WI38 (cell line): ENCODE results near the gene NUP43.
"Not testable (repeated sequence)": the region's sequence is repeated elsewhere in the genome, so short reads cannot be mapped to it uniquely, and the experiment has no call there.

Experiments
- H3K4me3 ChIP-seq: 2 replicates; pipeline ENCODE4 v1.5.1; 2011; ENCODE audit warnings: low read depth, mild to moderate bottlenecking, control low read depth, low read length
- TF ChIP-seq, protein P1 (sequence below): IDR thresholded peaks from 2 replicates; pipeline ENCODE4 v1.5.1; 2012; ENCODE audit warnings: low read depth, mild to moderate bottlenecking, control low read depth, low read length

Gene NUP43

DNA sequence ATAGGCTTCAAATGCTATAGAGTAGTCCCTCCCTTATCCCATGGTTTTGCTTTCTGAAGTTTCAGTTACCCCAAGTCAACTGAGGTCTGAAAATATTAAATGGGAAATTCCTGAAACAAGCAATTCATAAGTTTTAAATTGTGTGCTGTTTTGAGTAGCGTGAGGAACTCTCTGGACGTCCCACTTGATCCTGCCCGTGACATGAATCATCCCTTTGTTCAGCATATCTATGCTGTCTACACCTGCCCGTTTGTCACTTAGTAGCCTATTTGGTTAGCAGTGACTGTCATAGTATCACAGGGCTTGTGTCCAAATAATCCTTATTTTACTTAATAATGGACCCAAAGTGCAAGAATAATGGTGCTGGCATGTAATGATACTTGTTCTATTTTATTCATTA, 8.2 kb upstream of the NUP43 start:
- H3K4me3 ChIP-seq, result no peak overlapping the region

DNA sequence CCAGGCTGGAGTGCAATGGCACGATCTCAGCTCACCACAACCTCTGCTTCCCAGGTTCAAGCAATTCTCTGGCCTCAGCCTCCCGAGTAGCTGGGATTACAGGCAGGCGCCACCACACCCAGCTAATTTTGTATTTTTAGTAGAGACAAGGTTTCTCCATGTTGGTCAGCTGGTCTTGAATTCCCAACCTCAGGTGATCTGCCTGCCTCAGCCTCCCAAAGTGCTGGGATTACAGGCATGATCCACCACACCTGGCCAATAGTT, 7.0 kb upstream of the NUP43 start:
- not testable (repeated sequence) for H3K4me3 ChIP-seq

More for the DNA sequence above, 8.2 kb upstream of the NUP43 start:
- TF ChIP-seq, protein P1, sequence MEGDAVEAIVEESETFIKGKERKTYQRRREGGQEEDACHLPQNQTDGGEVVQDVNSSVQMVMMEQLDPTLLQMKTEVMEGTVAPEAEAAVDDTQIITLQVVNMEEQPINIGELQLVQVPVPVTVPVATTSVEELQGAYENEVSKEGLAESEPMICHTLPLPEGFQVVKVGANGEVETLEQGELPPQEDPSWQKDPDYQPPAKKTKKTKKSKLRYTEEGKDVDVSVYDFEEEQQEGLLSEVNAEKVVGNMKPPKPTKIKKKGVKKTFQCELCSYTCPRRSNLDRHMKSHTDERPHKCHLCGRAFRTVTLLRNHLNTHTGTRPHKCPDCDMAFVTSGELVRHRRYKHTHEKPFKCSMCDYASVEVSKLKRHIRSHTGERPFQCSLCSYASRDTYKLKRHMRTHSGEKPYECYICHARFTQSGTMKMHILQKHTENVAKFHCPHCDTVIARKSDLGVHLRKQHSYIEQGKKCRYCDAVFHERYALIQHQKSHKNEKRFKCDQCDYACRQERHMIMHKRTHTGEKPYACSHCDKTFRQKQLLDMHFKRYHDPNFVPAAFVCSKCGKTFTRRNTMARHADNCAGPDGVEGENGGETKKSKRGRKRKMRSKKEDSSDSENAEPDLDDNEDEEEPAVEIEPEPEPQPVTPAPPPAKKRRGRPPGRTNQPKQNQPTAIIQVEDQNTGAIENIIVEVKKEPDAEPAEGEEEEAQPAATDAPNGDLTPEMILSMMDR, result no peak

DNA sequence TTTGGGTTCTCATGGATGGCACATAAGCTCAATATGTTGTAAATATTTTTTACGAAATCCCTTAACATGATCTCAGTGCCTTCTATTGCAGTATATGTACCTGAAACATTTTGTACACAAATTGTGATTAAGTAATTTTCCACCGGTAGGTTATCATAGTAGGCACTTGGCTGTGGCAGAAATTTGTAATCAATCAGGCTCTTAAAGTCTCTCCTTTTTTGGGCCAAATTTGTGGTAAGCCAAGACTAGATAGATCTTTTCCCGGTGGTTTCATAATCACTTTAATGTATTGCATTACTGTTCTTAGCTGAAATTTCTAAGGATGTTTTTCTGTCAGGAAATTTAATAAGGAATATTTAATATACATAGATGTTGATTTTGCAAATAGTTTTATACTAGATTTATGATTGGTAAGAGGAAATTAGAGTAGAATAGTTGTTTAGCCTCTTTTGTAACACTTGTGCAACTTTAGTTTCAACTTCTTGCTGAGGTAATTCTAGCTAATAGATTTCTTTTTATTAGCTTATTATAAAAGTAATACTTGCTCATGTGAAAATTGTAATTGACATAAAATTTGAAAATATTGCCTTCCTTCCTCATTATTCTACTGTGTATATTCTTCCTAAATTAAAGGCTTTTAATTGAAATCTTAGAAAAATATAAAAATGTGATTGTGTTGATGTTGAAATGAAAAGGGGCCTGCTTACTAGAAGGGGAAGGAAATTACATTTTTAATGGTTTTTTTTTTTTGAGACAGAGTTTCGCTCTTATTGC, 6.5 kb upstream of the NUP43 start:
- no peak overlapping the region for H3K4me3 ChIP-seq
- TF ChIP-seq, protein P1, result no peak

DNA sequence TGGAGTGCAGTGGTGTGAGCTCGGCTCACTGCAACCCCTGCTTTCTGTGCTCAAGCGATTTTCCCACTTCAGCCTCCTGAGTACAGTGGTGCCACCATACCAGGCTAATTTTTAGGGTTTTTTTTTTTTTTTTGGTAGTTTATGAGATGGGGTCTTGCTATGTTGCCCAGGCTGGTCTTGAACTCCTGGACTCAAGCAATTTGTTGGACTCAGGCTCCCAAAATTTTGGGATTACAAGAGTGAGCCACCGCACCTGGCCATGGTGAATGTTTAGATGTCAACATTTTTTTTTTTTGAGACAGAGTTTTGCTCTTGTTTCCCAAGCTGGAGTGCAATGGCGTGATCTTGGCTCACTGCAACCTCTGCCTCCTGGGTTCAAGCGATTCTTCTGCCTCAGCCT, 5.6 kb upstream of the NUP43 start:
- H3K4me3 ChIP-seq, result not testable (repeated sequence)

DNA sequence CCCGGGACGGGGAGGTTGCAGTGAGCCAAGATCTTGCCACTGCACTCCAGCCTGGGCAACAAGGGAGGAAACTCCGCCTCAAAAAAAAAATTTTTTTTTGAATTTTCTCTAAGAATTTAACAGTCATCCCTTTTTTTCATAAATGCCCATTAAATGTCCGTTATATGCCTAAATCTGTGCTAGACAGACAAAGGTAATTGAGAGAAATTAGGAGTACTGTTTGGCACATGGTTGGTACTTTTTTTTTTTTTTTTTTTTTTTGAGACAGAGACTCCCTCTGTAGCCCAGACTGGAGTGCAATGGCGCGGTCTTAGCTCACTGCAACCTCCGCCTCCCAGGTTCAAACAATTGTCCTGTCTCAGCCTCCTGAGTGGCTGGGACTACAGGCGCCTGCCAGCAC, 4.9 kb upstream of the NUP43 start:
- peak overlapping the region; percentile 98; the same call in 1 of the 2 replicates for H3K4me3 ChIP-seq
- TF ChIP-seq, protein P1, result no peak

DNA sequence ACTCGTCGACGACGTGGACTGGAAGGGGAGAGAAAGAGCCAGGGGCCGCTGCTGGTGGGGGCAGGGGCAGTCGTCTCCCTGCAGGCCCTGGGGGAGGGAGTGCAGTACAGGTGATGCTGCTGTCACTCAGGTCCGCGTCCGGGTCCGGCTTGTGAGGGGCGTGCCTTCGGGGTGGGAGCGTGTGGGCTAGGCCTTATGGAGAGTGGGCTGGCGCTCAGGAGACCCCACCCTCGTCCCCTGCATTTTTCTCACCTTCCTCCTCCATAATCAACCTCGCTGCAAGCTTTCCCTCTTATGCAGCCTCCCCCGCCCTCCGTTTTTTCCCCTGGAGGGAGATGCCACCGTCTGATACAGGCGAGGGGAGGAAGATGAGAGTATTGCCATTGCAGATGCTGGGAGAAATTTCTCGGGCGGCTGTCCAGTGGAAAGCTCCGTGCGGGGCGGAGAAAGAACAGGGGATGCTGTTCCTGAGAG, 3.8 kb upstream of the NUP43 start:
- H3K4me3 ChIP-seq, result peak overlapping the region; percentile 98
- TF ChIP-seq, protein P1, result no peak

DNA sequence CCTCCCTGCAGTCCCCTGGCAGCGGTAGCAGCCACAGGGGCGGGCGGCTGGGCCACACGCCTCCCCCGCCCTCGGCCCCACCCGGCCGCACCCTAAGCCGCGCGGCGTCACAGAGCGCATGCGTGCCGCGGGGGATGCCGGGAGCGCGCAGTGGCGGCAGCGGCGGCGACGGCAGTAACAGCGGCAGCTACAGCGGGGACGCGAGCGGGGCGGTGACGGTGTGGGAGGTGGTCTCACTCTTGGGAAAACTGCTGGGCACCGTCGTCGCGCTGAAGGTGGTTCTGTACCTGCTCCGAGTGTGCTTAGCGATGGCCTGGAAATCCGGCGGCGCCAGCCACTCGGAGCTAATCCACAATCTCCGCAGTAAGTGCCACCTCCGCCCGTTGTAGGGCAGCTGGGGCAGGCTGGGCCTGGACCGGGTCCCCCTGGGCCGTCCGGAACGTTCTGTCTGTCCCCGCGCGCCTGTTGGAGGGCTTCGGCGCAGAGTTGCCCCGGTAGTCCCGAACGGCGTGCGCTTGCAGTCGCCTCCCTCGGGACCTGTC, 3.3 kb upstream of the NUP43 start, which contains the start of gene PCMT1:
Gene PCMT1 (plus strand): TSS at position 148 of the 542 bp plus-strand sequence. CDS start 161 bp downstream, at position 309.
- peak within 1 kb of the TSS; percentile 98 for H3K4me3 ChIP-seq
- TF ChIP-seq, protein P1, result no peak

DNA sequence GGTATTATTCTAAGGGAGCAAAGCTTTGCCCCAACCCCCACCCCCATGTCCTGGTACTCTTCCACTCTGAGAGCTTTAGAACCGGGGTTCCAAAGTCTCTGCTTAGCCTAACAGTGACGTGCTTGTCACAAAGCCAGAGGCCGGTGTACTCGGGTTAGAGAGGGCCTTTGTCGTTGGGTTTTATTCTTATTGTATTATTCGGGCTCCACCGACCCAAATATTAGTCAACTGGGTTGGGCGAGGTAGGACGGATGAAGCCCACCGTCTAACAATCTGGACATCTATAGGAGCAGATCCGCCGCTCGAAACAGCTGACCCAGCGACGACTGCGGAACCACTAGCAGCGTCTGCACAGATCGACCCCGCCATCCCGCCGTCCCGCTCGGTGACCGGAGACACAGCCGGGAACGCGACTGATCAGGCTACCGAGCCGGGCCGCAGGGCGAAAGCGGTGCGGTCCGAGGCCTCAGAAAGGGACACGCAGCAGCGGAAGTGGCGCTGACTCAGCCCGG, 2.8 kb upstream of the NUP43 start:
- peak overlapping the region; percentile 98 for H3K4me3 ChIP-seq

DNA sequence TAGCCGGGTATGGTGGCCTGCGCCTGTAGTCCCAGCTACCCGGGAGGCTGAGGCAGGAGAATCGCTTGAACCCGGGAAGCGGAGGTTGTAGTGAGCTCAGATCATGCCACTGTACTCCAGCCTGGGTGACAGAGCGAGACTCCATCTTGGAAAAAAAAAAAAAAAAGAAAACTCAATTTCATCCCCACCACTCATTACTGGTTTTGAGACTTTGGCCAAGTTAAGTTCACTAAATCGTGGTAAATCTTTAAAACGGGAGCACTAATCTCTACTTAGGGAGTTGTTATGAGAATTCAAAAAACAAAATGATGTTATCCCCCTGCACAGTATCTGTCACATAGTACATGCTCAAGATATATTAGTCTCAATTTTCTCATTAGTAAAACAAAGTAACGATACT, 1.1 kb downstream of the NUP43 start:
- H3K4me3 ChIP-seq, result peak overlapping the region; percentile 73
